Measurements from ENCODE around the gene POLR2F.

Gene POLR2F

GRCh38 chr22:37957232-37957631 lies 3.7 kb downstream of the POLR2F start:
- Histone ChIP-seq H2AFZ (ENCODE audit: low read depth, low read length) (no peak overlapping the region), H3K27me3 (ENCODE audit: low read depth, low read length) (no peaks in the 10 kb centered on the region), H3K36me3 (replicated peaks; ENCODE audit: low read depth, low read length) (peaks cover 34% of the 10 kb centered on the region), H3K4me2 (ENCODE audit: low read length) (no peak overlapping the region), H3K9me3 (ENCODE audit: insufficient read depth, low read length) (no peaks in the 10 kb centered on the region), H4K20me1 (ENCODE audit: insufficient read depth, low read length) (no peaks in the 10 kb centered on the region), H3K27ac (ENCODE audit: low read length) (no peak overlapping the region), H3K79me2 (ENCODE audit: low read length) (peaks cover 20% of the 10 kb centered on the region), H3K9ac (ENCODE audit: low read length) (no peak overlapping the region), H3K4me1 (ENCODE audit: low read length) (peaks cover 10% of the 10 kb centered on the region), H3K4me3 (ENCODE audit: low read length) (no peak overlapping the region)
- TF ChIP-seq EZH2phosphoT487 (IDR thresholded peaks at IDR 0.05; ENCODE audit: low read depth): no peak
- TF ChIP-seq, protein P1, sequence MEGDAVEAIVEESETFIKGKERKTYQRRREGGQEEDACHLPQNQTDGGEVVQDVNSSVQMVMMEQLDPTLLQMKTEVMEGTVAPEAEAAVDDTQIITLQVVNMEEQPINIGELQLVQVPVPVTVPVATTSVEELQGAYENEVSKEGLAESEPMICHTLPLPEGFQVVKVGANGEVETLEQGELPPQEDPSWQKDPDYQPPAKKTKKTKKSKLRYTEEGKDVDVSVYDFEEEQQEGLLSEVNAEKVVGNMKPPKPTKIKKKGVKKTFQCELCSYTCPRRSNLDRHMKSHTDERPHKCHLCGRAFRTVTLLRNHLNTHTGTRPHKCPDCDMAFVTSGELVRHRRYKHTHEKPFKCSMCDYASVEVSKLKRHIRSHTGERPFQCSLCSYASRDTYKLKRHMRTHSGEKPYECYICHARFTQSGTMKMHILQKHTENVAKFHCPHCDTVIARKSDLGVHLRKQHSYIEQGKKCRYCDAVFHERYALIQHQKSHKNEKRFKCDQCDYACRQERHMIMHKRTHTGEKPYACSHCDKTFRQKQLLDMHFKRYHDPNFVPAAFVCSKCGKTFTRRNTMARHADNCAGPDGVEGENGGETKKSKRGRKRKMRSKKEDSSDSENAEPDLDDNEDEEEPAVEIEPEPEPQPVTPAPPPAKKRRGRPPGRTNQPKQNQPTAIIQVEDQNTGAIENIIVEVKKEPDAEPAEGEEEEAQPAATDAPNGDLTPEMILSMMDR (IDR thresholded peaks at IDR 0.05; ENCODE audit: low read depth, low read length): no peak

GRCh38 chr22:37959231-37959825 lies 5.8 kb downstream of the POLR2F start:
- Histone ChIP-seq H4K20me1 (ENCODE audit: insufficient read depth, low read length) (no peaks in the 10 kb centered on the region), H2AFZ (ENCODE audit: low read depth, low read length) (no peak overlapping the region), H3K27ac (ENCODE audit: low read length) (no peak overlapping the region), H3K4me3 (ENCODE audit: low read length) (no peak overlapping the region), H3K27me3 (ENCODE audit: low read depth, low read length) (no peaks in the 10 kb centered on the region), H3K9ac (ENCODE audit: low read length) (no peak overlapping the region), H3K9me3 (ENCODE audit: insufficient read depth, low read length) (no peaks in the 10 kb centered on the region), H3K4me2 (ENCODE audit: low read length) (no peak overlapping the region), H3K79me2 (ENCODE audit: low read length) (peaks cover 11% of the 10 kb centered on the region), H3K36me3 (replicated peaks; ENCODE audit: low read depth, low read length) (peaks cover 43% of the 10 kb centered on the region), H3K4me1 (ENCODE audit: low read length) (peaks cover 7% of the 10 kb centered on the region)
- TF ChIP-seq EZH2phosphoT487 (IDR thresholded peaks at IDR 0.05; ENCODE audit: low read depth): no peak
- TF ChIP-seq, protein P1 (IDR thresholded peaks at IDR 0.05; ENCODE audit: low read depth, low read length): no peak

- H3K4me1 ChIP-seq (ENCODE audit: low read length): no peaks in the 10 kb centered on the region
- TF ChIP-seq EZH2phosphoT487 (IDR thresholded peaks at IDR 0.05; ENCODE audit: low read depth): no peak
- TF ChIP-seq, protein P1 (IDR thresholded peaks at IDR 0.05; ENCODE audit: low read depth, low read length): no peak
- no peak overlapping the region for H3K4me3 ChIP-seq (ENCODE audit: low read length)
- H3K27ac ChIP-seq (ENCODE audit: low read length): no peak overlapping the region
- no peaks in the 10 kb centered on the region for H4K20me1 ChIP-seq (ENCODE audit: insufficient read depth, low read length)
- no peak overlapping the region for H3K4me2 ChIP-seq (ENCODE audit: low read length)
- no peak overlapping the region for H2AFZ ChIP-seq (ENCODE audit: low read depth, low read length)
- no peak overlapping the region for H3K9ac ChIP-seq (ENCODE audit: low read length)
- peaks cover 48% of the 10 kb centered on the region for H3K36me3 ChIP-seq (replicated peaks; ENCODE audit: low read depth, low read length)
- no peaks in the 10 kb centered on the region for H3K79me2 ChIP-seq (ENCODE audit: low read length)
- no peaks in the 10 kb centered on the region for H3K27me3 ChIP-seq (ENCODE audit: low read depth, low read length)
- H3K9me3 ChIP-seq (ENCODE audit: insufficient read depth, low read length): no peaks in the 10 kb centered on the region
Measured at GRCh38 chr22:37961062-37961461, 7.6 kb downstream of the POLR2F start.

GRCh38 chr22:37965940-37966664 lies 12.6 kb downstream of the POLR2F start:
- Histone ChIP-seq H3K9me3 (ENCODE audit: insufficient read depth, low read length) (no peaks in the 10 kb centered on the region), H3K36me3 (replicated peaks; ENCODE audit: low read depth, low read length) (peaks cover 56% of the 10 kb centered on the region), H3K79me2 (ENCODE audit: low read length) (no peaks in the 10 kb centered on the region), H3K9ac (ENCODE audit: low read length) (no peak overlapping the region), H2AFZ (ENCODE audit: low read depth, low read length) (no peak overlapping the region), H3K27me3 (ENCODE audit: low read depth, low read length) (no peaks in the 10 kb centered on the region), H3K4me3 (ENCODE audit: low read length) (no peak overlapping the region), H3K27ac (ENCODE audit: low read length) (no peak overlapping the region), H3K4me2 (ENCODE audit: low read length) (no peak overlapping the region), H3K4me1 (ENCODE audit: low read length) (peaks cover 12% of the 10 kb centered on the region), H4K20me1 (ENCODE audit: insufficient read depth, low read length) (no peaks in the 10 kb centered on the region)
- TF ChIP-seq, protein P1 (IDR thresholded peaks at IDR 0.05; ENCODE audit: low read depth, low read length): no peak
- TF ChIP-seq EZH2phosphoT487 (IDR thresholded peaks at IDR 0.05; ENCODE audit: low read depth): no peak
